HT1080 (cell line): ENCODE measurements around the gene HSPA12A. TPM values are rescaled to one million over a fixed set of nuclear protein-coding genes. Genes with fewer than 3 reads are reported as not detected.

Experiments
- DNase-seq: peaks from one replicate; pipeline ENCODE4 v3.0.0-alpha.2; 2015; ENCODE audit warnings: low read depth
- polyA plus RNA-seq, 2 experiments: library from polyadenylated mRNA; depleted of rRNA; stranded (reverse); fragments of >200 nt; gene quantifications; 2 replicates each; pipeline ENCODE4 v1.2.3, GENCODE V29; 2015
- total RNA-seq: library from RNA; depleted of rRNA; stranded (reverse); fragments of >200 nt; shearing (Covaris generic); gene quantifications from 2 replicates; pipeline ENCODE4 v1.2.3, GENCODE V29; 2014; rRNA removed

HSPA12A gene, protein sequence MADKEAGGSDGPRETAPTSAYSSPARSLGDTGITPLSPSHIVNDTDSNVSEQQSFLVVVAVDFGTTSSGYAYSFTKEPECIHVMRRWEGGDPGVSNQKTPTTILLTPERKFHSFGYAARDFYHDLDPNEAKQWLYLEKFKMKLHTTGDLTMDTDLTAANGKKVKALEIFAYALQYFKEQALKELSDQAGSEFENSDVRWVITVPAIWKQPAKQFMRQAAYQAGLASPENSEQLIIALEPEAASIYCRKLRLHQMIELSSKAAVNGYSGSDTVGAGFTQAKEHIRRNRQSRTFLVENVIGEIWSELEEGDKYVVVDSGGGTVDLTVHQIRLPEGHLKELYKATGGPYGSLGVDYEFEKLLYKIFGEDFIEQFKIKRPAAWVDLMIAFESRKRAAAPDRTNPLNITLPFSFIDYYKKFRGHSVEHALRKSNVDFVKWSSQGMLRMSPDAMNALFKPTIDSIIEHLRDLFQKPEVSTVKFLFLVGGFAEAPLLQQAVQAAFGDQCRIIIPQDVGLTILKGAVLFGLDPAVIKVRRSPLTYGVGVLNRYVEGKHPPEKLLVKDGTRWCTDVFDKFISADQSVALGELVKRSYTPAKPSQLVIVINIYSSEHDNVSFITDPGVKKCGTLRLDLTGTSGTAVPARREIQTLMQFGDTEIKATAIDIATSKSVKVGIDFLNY
- total RNA-seq, result 3.4 and 3.7 TPM in 2 replicates
- 2.2 and 2.8 TPM in 2 replicates for polyA plus RNA-seq (2015; cell fraction: cytosol; rRNA removed)
- 7.9 and 8.1 TPM in 2 replicates for polyA plus RNA-seq (2015; cell fraction: nucleus; rRNA removed)

DNA sequence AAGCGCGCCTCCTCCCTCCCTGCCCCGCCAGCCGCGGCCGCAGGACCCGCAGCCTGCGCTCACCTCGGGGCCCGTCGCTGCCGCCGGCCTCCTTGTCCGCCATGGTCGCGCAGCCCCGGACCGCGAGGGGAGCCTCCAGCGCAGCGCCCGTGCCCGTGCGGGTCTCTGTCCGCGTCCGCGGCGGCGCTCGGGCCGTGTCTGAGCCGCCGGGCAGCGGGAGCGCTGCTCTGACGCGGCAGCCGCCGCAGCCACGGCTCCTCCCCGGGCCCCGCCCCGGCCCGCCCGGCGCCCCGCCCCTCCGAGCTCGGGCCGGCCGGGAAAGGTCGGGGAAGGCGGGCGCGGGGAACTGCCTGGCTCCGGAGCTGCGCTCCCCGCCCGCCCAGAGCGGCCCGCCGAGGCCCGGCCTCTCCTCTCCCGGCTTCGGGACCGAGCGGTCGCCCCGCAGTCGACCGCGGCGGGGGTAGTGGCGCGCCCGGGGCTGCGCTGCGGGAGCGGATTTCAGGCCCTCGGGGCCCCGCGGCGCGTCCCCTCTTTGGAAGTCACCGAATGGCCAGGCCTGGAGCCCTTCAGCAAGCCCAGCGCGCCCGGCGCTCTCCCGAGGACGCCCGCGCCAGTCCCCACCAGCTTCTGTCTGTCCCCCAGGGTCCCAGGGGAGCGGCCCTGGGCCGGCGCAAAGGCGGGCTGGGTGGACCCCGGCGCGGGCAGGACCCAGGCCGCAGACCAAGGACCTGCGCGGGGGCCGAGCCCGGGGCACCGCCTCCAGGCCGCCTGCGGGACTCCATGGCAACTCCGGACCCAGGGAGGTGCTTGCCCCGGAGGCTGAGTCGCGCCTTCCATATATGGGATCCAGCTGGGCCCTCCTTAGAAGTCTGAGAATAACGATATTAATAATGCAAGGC, at the start of gene HSPA12A:
HSPA12A (minus strand) TSS at position 200 of the 899 bp plus-strand sequence; CDS start at position 103, 97 bp downstream.
- DNase-seq, result peak; percentile 78

DNA sequence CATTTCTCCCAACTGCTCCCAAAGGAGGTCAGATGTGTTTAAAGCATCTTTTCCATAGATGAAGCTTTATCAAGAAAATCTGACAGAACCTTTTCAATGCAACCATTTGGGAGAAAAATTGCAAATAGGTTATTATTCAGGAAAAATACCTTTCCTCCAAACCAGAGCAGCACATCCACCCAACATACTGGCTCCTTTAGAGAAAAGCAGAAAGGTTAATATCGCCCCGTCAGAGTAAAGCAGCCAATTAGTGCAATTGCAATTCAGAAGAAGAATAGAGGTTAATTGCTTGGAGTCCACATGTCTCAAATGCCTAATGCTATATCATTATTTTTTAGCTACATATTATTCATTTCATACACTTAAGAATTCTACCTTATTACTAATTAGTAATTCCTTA, 48.9 kb upstream of the HSPA12A start:
- no peak for DNase-seq

DNA sequence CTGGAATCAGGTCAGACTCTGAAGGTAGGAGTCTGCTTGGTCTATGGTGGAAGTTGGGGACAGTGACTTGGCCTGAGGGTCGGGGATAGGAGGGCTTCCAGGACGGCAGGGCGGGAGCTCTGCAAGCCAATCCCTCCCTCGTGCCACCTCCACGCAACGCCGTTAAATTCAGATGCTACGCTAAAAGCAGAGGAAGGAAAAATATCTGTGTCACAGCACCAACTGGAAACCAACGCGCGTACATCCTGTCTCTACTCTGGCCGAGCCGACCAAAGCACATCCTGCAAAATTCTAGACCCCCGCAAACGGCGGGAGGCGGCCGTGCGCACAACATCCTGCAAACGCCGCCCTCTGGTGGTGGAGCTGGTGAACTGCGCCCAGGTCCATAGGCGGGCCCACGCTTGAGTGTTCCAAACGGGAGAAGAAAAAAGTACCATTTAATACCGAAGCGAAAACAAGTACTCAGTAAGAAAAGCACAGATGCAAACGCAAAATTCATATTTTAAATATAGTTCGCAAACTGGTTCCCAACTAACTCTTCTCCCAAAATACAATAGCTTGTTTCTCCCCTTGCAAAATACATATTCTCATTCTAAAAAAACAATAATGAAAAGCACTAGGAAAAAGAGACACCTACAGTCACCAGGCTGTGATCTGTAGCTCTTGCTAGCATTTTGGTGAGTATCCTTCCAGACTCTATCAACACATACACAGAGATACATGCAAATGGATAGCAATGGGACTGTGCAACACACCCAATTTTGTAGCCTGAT, 45.7 kb upstream of the HSPA12A start:
- peak; percentile 80 for DNase-seq

DNA sequence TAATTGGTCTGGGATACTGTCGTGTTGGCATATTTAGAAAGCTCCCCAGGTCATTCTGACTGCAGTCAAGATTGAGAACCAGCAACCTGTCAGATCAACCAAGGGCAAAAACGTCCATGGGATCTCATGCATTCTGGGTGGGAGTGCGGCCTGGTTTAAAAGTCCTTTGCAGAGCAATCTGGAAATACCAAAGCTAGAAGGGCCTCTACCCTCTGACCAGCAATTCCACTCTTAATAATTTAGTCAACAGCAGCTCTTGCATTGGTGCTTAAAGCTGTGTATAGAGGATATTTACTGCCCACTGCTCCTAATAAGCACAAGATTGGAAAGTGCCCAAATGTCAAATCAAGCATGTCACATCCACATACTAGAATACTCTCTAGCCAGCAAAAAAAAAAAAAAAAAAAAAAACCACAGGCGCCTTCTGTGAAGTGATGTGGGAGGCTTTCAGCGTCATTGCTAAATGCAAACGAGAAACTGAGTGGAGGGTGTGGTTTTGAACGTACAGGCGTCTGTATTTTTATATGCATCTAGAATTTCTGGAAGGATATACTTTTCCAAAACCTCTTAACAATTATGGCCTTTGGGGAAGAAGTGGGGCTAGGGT, 44.8 kb upstream of the HSPA12A start:
- no peak for DNase-seq

DNA sequence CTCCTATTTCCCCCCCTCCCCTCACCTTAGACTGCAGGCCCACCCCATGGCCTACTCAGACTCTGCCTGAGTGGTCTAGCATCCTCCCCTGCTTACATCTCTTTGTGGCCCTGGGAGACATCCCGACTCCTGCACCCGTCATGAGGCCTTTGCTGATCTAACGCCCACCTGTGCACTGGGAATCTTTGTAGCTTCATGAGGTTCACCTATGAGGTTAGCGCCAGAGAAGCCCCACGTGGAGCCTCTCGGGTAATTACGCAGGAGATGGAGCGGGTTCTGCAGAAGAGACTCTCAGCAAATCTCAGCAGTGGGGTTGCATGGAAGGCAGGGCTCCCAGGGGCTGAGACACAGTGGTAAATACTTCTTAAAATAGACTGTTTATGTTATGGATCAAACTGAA, 43.5 kb upstream of the HSPA12A start:
- DNase-seq, result no peak

DNA sequence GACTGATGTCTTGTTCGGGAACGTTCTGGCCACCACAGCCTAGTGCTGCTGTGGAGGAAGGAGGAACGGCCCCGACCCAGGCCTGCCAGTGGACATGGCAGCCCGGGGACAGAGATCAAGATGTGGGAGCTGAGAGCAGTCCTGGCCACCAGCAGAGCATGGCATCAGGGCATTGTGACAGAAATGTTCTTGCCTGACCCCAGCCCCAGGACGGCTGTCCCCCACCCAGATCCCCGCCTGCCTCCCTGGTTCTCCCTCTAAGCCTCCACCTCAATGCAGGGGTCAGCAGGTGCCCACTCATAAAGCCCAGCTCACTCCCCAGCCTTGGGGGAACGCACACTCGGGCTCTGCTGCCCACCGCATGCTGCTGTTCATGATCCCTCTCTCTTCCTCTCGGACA, 42.9 kb upstream of the HSPA12A start:
- no peak for DNase-seq

DNA sequence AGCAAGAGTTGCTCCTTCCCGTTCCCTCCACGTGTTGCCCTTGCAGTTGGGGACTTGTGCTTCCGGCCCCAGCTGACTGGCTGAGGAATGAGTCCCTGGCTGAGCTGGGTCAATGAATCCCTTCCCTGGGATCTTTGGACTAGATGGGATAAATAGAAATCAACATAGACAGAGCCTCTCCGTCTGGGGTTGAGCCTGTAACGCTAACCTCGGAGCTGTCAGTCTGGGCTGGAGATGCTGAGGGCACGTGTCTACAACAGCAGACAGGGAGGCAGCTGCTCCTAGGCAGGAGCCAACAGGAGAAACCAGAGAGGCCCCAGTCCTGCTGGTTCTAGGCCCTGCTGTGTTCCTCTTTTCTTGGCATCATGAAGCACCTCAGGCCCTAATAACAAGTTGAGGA, 42.3 kb upstream of the HSPA12A start:
- DNase-seq, result no peak

DNA sequence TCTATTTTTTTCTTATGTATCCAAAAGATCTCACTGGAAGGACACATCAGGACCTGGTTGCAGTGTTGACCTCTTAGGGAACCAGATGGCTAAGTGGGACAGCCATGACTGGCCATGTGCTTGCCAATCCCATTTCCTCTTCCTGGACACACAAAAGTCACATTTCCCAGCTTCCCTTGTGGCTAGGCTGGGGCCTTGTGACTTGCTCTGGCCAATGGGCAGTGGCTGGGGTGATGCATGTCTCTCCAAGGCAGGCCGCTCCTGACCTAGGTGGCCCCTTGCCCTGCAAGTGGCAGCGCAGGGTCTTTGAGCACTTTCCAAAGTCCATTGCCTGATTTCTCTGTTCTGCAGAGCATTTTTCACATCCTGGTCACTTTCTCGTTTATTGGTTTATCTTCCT, 41.7 kb upstream of the HSPA12A start:
- no peak for DNase-seq

DNA sequence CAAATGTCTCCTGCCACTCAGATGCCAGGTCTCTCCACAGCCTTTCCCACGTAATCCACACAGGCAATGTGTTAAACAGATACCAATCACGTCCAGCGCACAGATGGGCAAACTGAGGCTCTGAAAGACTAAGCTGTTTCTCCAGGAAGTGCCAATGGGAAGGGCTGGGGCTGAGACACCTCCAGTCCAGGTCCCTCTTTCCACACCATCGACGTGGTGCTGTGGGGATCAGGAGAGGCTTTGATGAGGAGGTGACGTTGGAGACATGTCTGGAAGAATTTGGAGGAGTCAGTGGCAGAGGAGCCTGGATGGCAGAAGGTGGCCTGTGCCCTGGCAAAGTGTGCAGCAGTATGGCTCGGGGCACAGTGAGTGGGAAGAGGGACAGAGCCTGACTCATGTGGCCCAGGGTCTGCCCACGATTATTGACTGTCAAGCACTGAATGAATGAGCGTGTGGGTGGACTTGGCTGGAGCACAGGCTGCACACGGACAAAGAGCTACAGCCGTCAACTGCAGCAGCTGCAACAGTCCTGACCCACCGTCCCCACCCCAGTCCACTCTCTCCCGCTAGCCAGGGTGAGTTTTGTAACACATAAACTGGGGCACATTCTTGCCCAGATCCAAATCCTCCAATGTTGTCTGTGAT, 40.8 kb upstream of the HSPA12A start:
- no peak for DNase-seq

DNA sequence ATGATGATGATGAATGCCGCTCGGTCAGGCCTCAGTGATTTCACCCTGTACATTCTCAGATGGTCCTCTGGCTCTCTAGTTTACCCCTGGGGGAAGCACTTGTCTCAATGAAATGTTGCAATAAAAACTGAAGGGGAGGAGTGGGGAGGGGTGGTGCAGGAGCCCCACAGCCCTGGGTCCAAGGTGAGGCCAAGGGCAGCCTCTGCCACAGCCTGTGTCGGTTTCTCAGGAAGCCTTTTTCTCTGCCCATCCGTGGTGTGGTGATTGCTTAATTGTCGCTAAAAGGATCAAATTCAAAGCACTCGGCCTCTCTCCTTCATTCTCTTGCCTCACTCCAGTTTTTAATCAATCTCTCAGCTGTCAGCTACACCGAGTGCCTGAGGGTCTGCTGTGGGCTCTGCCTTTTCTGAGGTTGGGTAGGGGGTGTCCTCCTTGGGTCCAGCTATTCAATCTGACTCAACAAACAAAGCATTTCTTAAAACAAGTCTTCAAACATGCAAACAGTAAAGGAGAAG, 39.1 kb upstream of the HSPA12A start:
- DNase-seq, result no peak

DNA sequence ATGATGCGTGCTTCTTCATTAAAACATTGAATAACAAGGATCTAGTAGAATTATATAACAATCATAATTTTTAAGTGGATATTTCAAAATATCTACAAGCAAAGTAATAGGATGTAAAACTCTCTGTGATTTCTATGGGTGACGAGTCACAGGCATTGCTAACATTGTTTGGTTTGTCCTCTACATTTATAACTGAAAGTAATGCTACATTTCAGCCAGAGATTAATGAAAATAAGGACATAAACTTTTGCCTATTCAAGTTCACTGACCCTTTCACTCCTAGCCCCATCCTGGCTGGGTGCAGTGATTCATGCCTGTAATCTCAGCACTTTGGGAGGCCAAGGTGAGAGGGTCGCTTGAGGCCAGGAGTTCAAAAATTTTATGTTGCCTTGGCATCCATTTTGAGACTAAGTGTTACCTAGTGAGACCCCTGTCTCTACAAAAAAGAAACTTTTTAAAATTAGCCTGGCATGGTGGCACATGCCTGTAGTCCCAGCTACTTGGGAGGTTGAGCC, 38.4 kb upstream of the HSPA12A start:
- DNase-seq, result no peak

DNA sequence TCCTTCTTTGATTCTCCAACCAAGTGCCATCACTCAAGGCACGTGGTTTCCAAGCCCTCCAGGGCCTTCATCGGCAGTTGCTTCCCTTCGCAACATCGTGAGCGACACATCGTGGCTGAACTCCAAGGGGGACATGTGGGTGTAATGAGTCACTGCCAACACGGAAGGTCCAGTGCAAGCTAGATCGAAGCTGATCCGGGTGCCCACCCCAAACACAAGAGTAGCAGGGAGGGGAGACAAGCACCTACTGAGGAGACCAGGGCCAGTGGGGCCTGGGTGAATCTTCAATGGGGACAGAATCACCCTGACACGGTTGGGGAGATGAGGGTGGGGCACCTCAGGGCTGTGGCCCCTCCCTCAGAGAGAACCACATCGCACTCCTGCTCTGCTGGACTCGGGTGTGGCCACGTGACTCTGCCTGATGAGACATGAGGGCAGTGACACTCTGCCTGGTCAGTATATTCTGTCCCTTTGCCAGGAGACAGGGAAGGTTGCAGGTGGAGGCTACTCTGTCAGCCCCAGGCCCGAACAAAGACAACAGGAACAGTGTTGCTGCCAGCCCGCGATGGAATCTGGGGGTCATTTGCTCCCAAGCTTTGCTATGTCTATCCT, 36.8 kb upstream of the HSPA12A start:
- DNase-seq, result no peak

DNA sequence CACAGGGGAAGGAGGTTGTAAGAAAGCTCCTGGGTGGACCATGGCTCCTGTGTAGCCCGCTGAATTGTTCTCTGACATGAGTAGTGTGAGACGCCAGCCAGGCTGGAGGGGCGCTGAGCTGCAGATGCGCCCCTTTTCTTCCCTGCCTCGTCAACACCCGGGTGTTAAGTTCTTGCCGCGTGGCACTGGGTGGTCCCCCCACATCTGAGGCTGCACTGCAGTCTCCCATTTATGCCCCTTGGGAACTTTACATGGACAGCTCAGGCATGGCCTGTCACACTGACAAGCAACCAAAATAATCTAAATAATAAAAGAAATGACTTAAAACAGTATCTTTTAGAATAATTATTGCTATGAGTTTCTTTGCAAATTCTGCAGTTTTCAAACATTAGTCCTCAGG, 34.6 kb upstream of the HSPA12A start:
- DNase-seq, result no peak

DNA sequence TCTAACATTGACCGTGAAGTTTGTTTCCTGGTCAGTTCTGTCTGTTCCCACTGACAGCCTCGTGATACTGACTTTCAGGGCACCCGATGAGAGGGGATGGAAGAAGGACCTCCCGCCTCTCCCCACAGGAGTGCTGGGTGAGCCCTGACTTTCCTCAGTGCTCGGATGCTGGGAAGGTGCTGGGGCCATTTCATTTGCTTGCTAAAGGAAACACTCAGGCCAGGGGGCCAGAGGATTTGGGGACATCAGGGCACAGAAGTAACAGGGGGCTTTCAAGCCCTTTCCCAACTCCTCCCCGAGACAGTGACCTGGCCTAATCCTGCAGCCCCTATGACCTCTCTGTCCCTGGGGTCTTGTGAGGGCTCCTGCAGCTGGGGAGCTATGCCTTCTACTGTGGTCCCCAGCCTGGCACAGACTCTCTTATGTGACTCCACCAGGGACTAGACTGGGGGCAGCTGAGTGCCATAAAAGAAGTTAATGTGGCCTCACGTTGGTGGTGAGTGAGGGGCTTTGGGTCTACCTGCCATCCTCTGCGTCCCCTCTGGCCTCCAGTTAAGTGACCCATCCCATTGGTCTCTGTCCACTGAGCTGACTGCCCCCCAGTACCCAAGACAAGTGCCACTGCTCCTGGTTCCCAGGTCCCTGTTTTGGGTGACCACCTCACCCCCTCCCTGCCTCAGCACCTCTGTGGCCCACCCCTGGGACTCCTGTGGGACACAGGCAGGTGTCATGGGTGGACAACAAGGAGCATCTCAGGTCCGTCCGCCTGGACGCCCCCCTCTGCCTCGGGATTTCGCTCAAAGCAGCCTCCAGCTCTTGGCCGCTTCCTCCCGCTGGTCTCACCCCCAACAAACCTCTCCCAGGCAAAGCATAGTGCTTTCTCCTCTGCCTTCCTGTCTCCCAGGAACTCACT, 33.4 kb upstream of the HSPA12A start:
- DNase-seq, result no peak

DNA sequence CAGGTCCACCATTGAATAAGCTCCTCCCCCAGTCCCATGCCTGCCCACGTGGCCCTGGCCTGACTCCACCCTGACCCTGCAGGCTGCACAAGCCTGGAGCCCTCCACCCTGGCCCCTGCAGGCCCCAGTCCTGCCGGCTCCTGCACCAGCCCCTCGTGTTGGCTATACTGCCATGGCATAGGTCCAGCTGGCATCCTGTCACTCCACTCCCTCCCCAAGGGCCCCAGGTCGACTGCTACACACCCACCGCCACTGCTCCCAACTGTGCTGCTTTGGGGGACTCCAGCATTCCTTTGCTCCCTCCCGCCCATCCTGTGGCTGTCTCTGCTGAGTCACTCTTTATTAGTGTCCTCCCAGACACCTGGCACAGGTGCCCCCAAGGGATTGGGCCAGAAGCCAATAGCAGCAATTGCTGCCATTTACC, 32.4 kb upstream of the HSPA12A start:
- no peak for DNase-seq

DNA sequence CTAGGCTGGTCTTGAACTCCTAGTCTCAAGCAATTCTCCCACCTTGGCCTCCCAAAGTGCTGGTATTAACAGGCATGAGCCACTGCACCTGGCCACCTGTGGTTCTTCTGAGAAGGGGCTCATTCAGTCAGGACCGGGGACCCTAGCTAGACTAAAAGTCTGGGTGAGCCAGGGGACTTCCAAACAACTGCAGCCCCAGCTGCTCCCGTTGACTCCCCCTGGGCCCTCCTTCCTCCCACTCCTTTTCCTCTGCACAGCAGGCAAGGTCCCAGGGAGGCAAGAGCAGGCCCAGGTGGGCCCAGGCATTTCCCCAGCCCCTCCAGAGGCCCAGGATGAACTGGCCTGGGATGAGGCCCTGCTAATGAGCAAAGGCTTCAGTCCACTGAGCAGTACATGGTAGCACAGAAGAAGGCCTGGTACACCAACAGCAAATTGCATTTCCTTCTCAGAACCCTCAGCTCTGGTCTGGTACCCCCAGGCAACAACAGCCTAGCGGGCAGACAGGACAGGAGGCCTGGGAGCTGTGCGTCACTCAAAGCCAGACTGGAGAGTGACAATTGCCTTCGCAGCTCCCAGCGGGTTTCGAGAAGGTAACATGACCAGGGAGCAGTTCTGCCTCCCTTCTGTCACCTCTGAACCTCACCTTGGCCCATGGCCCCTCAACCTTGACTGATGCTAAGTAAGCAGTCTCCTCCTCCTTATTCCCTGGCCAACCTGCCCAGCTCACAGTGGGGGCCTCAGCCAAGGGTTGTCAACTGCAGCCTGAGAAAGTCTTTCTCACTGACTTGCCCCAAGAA, 30.7 kb upstream of the HSPA12A start:
- no peak for DNase-seq
